Prostate gland (tissue), 2 donors: ENCODE measurements around the gene MAGI2.

Source experiments
- CTCF ChIP-seq, 4 experiments: fragments of 200-600 bp in 2 of 4; fragments of 450-650 bp in 2 of 4; sonication (generic) in 2 of 4; IDR thresholded peaks; 1 replicate in 3 of 4; 2 replicates in 1 of 4; pipeline ENCODE4 v1.5.1; 2016 to 2019; ENCODE audit warnings: antibody characterized with exemption in 4 of 4, mild to moderate bottlenecking in 2 of 4, moderate library complexity in 2 of 4
- POLR2A ChIP-seq: fragments of 450-650 bp; IDR thresholded peaks from one replicate; pipeline ENCODE4 v1.6.1; 2016; ENCODE audit warnings: antibody characterized with exemption, mild to moderate bottlenecking

GRCh38 chr7:78904983-78905382 lies 548.5 kb downstream of the MAGI2 start:
- TF ChIP-seq POLR2A (no peak), CTCF (IDR thresholded peaks at IDR 0.05) (no peak)
